GM18499 (cell line): ENCODE measurements around the gene OSBP2.

Source experiments
- ATAC-seq: cut with Tn5 transposase; IDR thresholded peaks from one replicate; pipeline ENCODE4 v1.9.1; 2021; ENCODE audit warnings: moderate number of reproducible peaks; ENCODE audit not compliant: insufficient read depth, unreplicated experiment

The OSBP2 gene

GRCh38 chr22:30802202-30803166 is 107.8 kb downstream of the OSBP2 start:
- no peak for ATAC-seq

GRCh38 chr22:30803679-30804078 is 109.0 kb downstream of the OSBP2 start:
- no peak for ATAC-seq

- no peak for ATAC-seq
These were observed 110.0 kb downstream of the OSBP2 start for GRCh38 chr22:30804626-30805025.

- ATAC-seq = no peak
These were observed 111.8 kb downstream of the OSBP2 start for GRCh38 chr22:30806391-30806861.

GRCh38 chr22:30809086-30809485 is 114.4 kb downstream of the OSBP2 start:
- ATAC-seq = no peak

GRCh38 chr22:30810105-30810504 is 115.4 kb downstream of the OSBP2 start:
- ATAC-seq = no peak

- no peak for ATAC-seq
These were observed 119.3 kb downstream of the OSBP2 start for GRCh38 chr22:30813936-30814335.

GRCh38 chr22:30816413-30816812 is 121.7 kb downstream of the OSBP2 start:
- ATAC-seq = no peak

- ATAC-seq = no peak
These were observed 126.7 kb downstream of the OSBP2 start for GRCh38 chr22:30821381-30821780.

GRCh38 chr22:30821863-30822215 is 127.2 kb downstream of the OSBP2 start:
- no peak for ATAC-seq

- no peak for ATAC-seq
These were observed 127.7 kb downstream of the OSBP2 start for GRCh38 chr22:30822216-30823014.

- no peak for ATAC-seq
These were observed 128.3 kb downstream of the OSBP2 start for GRCh38 chr22:30823015-30823370.

- ATAC-seq = no peak
These were observed 129.4 kb downstream of the OSBP2 start for GRCh38 chr22:30824096-30824495.

GRCh38 chr22:30824711-30825110 is 130.0 kb downstream of the OSBP2 start:
- ATAC-seq = no peak

GRCh38 chr22:30825711-30826505 is 131.2 kb downstream of the OSBP2 start:
- ATAC-seq = no peak

GRCh38 chr22:30826670-30827355 is 132.1 kb downstream of the OSBP2 start:
- ATAC-seq = no peak

- ATAC-seq = no peak
These were observed 133.0 kb downstream of the OSBP2 start for GRCh38 chr22:30827646-30828045.

- ATAC-seq = no peak
These were observed 133.8 kb downstream of the OSBP2 start for GRCh38 chr22:30828187-30829155.
